GM12874 (cell line): ENCODE data around the gene AP1B1.

Experiments used
- CTCF ChIP-seq: IDR thresholded peaks from 2 replicates; pipeline ENCODE4 v1.5.1; 2011; ENCODE audit warnings: low read depth, mild to moderate bottlenecking, control low read depth, low read length, moderate library complexity; ENCODE audit not compliant: insufficient read depth

Gene AP1B1

GRCh38 chr22:29387921-29388758 is at the start of gene AP1B1:
AP1B1 (minus strand) TSS chr22:29388570; CDS start chr22:29367243, 21,327 bp downstream.
- no peak for TF ChIP-seq CTCF

- no peak for TF ChIP-seq CTCF
These were observed 47.1 kb upstream of the AP1B1 start for GRCh38 chr22:29435236-29436136.

GRCh38 chr22:29434288-29434687 is 45.9 kb upstream of the AP1B1 start:
- no peak for TF ChIP-seq CTCF

- TF ChIP-seq CTCF: no peak
These were observed 45.5 kb upstream of the AP1B1 start for GRCh38 chr22:29433856-29434255.

GRCh38 chr22:29431986-29432385 is 43.6 kb upstream of the AP1B1 start:
- TF ChIP-seq CTCF: no peak

GRCh38 chr22:29427176-29427760 is 38.9 kb upstream of the AP1B1 start:
- no peak for TF ChIP-seq CTCF

- no peak for TF ChIP-seq CTCF
These were observed 38.1 kb upstream of the AP1B1 start for GRCh38 chr22:29426476-29426875.
